Choroid plexus epithelial cell (primary cell): ENCODE measurements around the gene STK10.

ENCODE experiments used
- DNase-seq: peaks from one replicate; pipeline ENCODE4 v3.0.0-alpha.2; 2010; ENCODE audit warnings: low read depth
- H3K4me3 ChIP-seq: 2 replicates; pipeline ENCODE4 v1.5.1; 2011; ENCODE audit warnings: low read depth, mild to moderate bottlenecking, control low read depth, low read length, moderate library complexity
- CTCF ChIP-seq: conservative IDR thresholded peaks from 2 replicates; pipeline ENCODE4 v1.5.1; 2011; ENCODE audit warnings: low read depth, mild to moderate bottlenecking, control low read depth, inconsistent platforms, low read length, moderate library complexity

The STK10 gene

GRCh38 chr5:172171118-172171517 lies 16.9 kb downstream of the STK10 start:
- TF ChIP-seq CTCF: no peak
- H3K4me3 ChIP-seq: no peak overlapping the region
- no peak for DNase-seq

- H3K4me3 ChIP-seq: no peak overlapping the region
- TF ChIP-seq CTCF: no peak
- no peak for DNase-seq
Measured at GRCh38 chr5:172170251-172170701, 17.7 kb downstream of the STK10 start.

GRCh38 chr5:172169216-172169615 lies 18.8 kb downstream of the STK10 start:
- no peak for TF ChIP-seq CTCF
- no peak overlapping the region for H3K4me3 ChIP-seq
- DNase-seq: no peak

- H3K4me3 ChIP-seq: no peak overlapping the region
- TF ChIP-seq CTCF: no peak
- no peak for DNase-seq
Measured at GRCh38 chr5:172168311-172168710, 19.7 kb downstream of the STK10 start.

DNA sequence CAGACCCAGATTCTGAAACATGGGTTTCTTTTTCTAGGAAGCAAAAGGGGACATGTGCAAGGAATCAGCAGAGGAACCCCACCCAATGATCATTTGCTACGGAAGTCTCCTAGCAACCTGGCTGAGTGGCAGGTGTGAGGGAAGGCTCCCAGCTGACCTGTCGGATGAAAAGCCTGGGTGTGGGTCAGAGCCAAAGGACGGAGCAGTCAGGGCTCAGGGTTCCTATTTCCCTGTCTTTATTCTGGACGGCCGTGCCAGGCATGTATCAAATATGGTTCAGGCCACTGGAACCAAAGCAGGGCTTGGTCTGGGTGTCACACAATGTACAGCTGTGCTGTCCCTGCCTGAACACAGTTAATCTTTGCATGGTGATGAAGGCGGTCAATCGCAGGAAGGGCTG lies 20.1 kb downstream of the STK10 start:
- TF ChIP-seq CTCF: no peak
- no peak for DNase-seq
- no peak overlapping the region for H3K4me3 ChIP-seq

DNA sequence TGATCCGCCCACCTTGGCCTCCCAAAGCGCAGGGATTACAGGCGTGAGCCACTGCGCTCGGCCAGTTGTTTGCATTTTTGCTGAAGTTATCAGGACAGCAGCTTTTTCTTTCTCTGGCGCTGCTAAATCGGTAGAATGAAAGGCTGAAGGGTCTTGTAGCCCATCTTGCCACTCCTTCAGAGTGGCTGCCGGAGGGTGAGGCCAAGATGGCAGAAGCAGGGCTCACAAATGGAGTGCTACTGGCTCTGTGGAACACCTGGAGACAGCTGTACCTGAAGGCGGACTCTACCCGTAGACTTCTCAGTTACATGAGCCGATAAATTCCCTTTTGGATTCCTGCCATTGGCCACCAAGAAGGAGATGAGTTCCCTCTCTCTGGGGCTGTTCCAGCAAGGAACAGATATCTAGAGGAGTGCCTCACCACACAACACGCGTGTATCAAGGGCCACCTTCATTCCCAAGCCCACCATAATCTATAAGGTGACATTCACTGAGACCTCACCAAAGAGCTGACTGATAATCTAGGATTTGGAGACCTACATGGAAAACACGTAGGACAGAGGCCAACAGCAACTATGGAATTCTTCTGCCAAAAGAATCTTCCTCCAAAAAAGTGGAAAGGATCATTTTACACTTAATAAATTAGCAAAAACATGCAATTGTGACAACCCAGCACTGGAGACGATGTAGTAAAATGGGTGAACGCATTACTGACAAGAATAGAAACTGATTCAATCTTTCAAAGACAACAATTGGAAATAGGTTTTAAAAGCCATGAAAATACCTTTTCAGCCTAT lies 21.8 kb downstream of the STK10 start:
- no peak for DNase-seq
- no peak overlapping the region for H3K4me3 ChIP-seq
- no peak for TF ChIP-seq CTCF

GRCh38 chr5:172165465-172165864 lies 22.6 kb downstream of the STK10 start:
- TF ChIP-seq CTCF: no peak
- H3K4me3 ChIP-seq: no peak overlapping the region
- DNase-seq: no peak
